Astrocyte of the hippocampus (primary cell): ENCODE data around the gene FAM200B.

Experiments
- DNase-seq: peaks from one replicate; pipeline ENCODE4 v3.0.0; 2011; ENCODE audit warnings: low read depth, low spot score

The FAM200B gene

GRCh38 chr4:15681372-15682241 is at the start of gene FAM200B:
Gene FAM200B (plus strand): TSS chr4:15681827. CDS start chr4:15686978, 5,151 bp downstream.
- peak; percentile 100 for DNase-seq

GRCh38 chr4:15636818-15637217 is 44.8 kb upstream of the FAM200B start:
- DNase-seq = no peak

GRCh38 chr4:15638418-15638817 is 43.2 kb upstream of the FAM200B start:
- no peak for DNase-seq

GRCh38 chr4:15648600-15648999 is 33.0 kb upstream of the FAM200B start:
- DNase-seq = no peak

GRCh38 chr4:15649914-15650545 is 31.6 kb upstream of the FAM200B start:
- DNase-seq = peak; percentile 62

- DNase-seq = peak; percentile 21
Observed at GRCh38 chr4:15651676-15652075, 30.0 kb upstream of the FAM200B start.

GRCh38 chr4:15652191-15652590 is 29.4 kb upstream of the FAM200B start:
- no peak for DNase-seq

GRCh38 chr4:15652841-15653240 is 28.8 kb upstream of the FAM200B start:
- no peak for DNase-seq

GRCh38 chr4:15653420-15653819 is 28.2 kb upstream of the FAM200B start:
- DNase-seq = no peak

GRCh38 chr4:15653864-15654592 is 27.6 kb upstream of the FAM200B start:
- DNase-seq = peak; percentile 68

GRCh38 chr4:15654593-15655222 is 26.9 kb upstream of the FAM200B start:
- DNase-seq = no peak

- peak; percentile 97 for DNase-seq
Observed at GRCh38 chr4:15655223-15656037, 26.2 kb upstream of the FAM200B start, which contains the start of gene FBXL5. Gene FBXL5 (minus strand): TSS chr4:15655357. CDS start chr4:15655287, 70 bp downstream.

- DNase-seq = peak; percentile 41
Observed at GRCh38 chr4:15656038-15656470, 25.6 kb upstream of the FAM200B start.

GRCh38 chr4:15657366-15657765 is 24.3 kb upstream of the FAM200B start:
- DNase-seq = peak; percentile 3

- DNase-seq = no peak
Observed at GRCh38 chr4:15658136-15658770, 23.4 kb upstream of the FAM200B start.

GRCh38 chr4:15658781-15659180 is 22.8 kb upstream of the FAM200B start:
- no peak for DNase-seq

GRCh38 chr4:15659768-15660570 is 21.7 kb upstream of the FAM200B start:
- DNase-seq = no peak

- DNase-seq = no peak
Observed at GRCh38 chr4:15665753-15666365, 15.8 kb upstream of the FAM200B start.

GRCh38 chr4:15667006-15667405 is 14.6 kb upstream of the FAM200B start:
- DNase-seq = no peak
